H1 (cell line): ENCODE data around the gene NOTCH4.

Experiments used
- BACH1 ChIP-seq: IDR thresholded peaks from 2 replicates; pipeline ENCODE4 v1.6.1; 2012; ENCODE audit warnings: low read length, improper control_type of control experiment
- CREB1 ChIP-seq: IDR thresholded peaks from 2 replicates; pipeline ENCODE4 v1.6.1; 2012; ENCODE audit warnings: inconsistent platforms
- CTCF ChIP-seq, 3 experiments: IDR thresholded peaks; 1 replicate in 2 of 3; 2 replicates in 1 of 3; pipeline versions ENCODE4 v1.5.1 to v1.6.1; 2011; ENCODE audit warnings: low read length in 3 of 3, mild to moderate bottlenecking in 3 of 3, inconsistent platforms in 2 of 3, low read depth in 1 of 3, moderate library complexity in 1 of 3; ENCODE audit not compliant: insufficient read depth in 1 of 3; ENCODE audit errors: control extremely low read depth in 1 of 3
- EZH2 ChIP-seq: fragments of 200-600 bp; sonication (generic); IDR thresholded peaks from 2 replicates; pipeline ENCODE4 v1.7.1; 2012; ENCODE audit warnings: low read depth, mild to moderate bottlenecking, moderate library complexity, low read length, inconsistent platforms; ENCODE audit not compliant: severe bottlenecking
- MAX ChIP-seq: IDR thresholded peaks from 2 replicates; pipeline ENCODE4 v1.6.1; 2012; ENCODE audit warnings: inconsistent platforms
- PHF8 ChIP-seq: fragments of 200-600 bp; sonication (generic); conservative IDR thresholded peaks from 2 replicates; pipeline ENCODE4 v1.7.1; 2012; ENCODE audit warnings: low read depth, mild to moderate bottlenecking, inconsistent platforms, low read length, moderate library complexity
- POLR2A ChIP-seq, 2 experiments: IDR thresholded peaks; 1 replicate in 1 of 2; 2 replicates in 1 of 2; pipeline ENCODE4 v1.6.1; 2011; ENCODE audit warnings: low read depth in 2 of 2, low read length in 2 of 2, mild to moderate bottlenecking in 2 of 2; ENCODE audit errors: control extremely low read depth in 1 of 2
- POLR2AphosphoS5 ChIP-seq: IDR thresholded peaks from 2 replicates; pipeline ENCODE4 v1.6.1; 2011; ENCODE audit warnings: low read depth, low read length
- RNF2 ChIP-seq: fragments of 200-900, 300-1000 bp; sonication (generic); IDR thresholded peaks from 2 replicates; pipeline ENCODE4 v1.7.1; 2016; ENCODE audit warnings: borderline replicate concordance, low read depth, mild to moderate bottlenecking, antibody characterized with exemption, low read length; ENCODE audit not compliant: poor library complexity, severe bottlenecking; ENCODE audit errors: missing control alignments
- TEAD4 ChIP-seq: IDR thresholded peaks from 2 replicates; pipeline ENCODE4 v1.6.1; 2012; ENCODE audit warnings: low read depth, low read length, inconsistent platforms, mixed read lengths

- TF ChIP-seq MAX (no peak), EZH2 (no peak), POLR2AphosphoS5 (no peak), CTCF (IDR thresholded peaks at IDR 0.05; ENCODE audit: control extremely low read depth in 1 of 3, insufficient read depth in 1 of 3, low read depth in 1 of 3, low read length in 3 of 3) (no peak), RNF2 (no peak), TEAD4 (no peak), BACH1 (no peak), CREB1 (no peak), POLR2A (IDR thresholded peaks at IDR 0.05; ENCODE audit: control extremely low read depth in 1 of 2, low read depth in 2 of 2, low read length in 2 of 2) (no peak), PHF8 (no peak)
These were observed 25.4 kb upstream of the NOTCH4 start for GRCh38 chr6:32249262-32249661.
